Measurements from ENCODE around the gene CCNO. TPM values are rescaled to one million over a fixed set of nuclear protein-coding genes. Genes with fewer than 3 reads are reported as not detected.

CCNO gene
- total RNA-seq, 1 donor from 2014 or later = 2.2 TPM

DNA sequence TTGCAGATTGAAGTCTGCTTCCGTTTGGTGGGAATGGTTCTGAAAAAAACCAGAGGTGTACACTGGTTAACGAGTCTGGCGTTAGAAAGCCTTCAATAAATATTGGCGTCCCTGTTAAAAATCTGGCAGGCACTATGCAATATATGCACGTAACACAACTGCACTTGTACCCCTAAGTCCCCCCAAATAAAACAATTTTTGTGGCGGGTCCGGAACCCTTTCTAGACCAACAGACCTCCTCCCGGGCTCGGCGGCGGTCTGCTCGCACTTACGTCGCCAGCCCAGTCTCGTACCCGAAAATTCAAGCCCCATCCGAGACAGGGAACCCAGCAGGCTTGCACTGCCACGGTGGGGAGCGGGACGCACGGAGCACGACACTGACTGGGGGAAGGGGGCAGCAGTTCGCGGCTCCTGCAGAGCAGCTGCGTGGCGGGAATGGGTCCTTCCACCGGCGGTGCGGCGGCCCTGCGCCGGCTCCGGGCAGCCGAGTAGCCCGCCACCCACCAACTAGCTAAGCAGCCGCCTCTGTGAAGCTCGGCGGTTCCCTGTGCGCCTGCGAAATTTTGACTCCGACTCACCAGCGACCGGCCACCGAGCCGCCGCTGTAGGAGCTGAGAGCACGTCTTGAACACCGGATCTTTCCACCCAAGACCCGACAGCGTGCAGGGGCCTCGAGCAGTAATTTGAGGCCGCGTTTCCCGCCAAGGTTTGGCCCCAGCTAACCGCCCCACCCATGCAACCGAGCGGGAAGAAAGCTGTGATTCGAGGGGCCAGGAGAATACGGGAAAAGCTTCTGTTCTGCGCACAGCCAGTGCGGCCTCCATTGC lies 10.2 kb downstream of the CCNO start:
- ATAC-seq = no peak

GRCh38 chr5:55222092-55222984 lies 11.1 kb downstream of the CCNO start:
- ATAC-seq = no peak

DNA sequence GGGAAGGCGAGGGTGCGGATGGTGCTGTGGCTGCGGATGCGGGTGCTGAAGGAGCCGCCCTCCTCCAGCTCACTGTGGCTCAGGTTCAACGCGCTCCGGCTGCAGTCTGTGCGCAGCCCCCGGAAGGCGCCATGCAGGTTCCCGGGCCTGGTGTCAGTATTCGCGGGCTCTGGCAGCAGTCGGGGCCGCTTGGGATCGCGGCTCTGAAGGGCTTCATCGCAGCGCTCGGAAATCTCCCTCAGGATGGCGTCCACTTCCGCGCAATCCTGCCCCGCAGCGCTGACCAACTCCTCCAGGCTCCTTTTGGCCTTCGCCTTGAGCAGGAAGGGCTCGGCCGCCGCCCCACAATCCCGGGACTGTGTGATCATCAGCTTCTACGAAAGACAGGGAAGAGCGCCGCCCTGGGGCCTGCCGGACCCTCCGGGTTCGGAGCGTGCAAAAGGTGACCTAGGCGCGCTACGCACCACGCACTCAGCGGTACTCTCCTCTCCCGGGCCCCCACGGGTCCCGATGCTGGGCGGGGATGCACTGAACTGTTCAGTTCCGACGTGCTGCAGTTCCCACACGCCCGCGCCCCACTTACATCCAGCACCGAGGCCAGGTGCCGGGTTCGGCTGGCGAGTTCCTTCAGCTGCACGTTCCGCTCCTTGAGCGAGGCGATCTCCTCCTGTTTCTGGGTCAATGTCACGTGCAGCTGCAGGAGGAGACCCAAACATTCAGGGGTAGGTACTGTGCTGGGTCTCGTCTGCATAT lies 12.8 kb downstream of the CCNO start:
- peak; percentile 7 for ATAC-seq

- no peak for ATAC-seq
These were observed 13.6 kb downstream of the CCNO start for GRCh38 chr5:55219770-55220169.

GRCh38 chr5:55218967-55219366 lies 14.4 kb downstream of the CCNO start:
- ATAC-seq = peak; percentile 71

- no peak for ATAC-seq
These were observed 22.1 kb downstream of the CCNO start for GRCh38 chr5:55211184-55211874.

DNA sequence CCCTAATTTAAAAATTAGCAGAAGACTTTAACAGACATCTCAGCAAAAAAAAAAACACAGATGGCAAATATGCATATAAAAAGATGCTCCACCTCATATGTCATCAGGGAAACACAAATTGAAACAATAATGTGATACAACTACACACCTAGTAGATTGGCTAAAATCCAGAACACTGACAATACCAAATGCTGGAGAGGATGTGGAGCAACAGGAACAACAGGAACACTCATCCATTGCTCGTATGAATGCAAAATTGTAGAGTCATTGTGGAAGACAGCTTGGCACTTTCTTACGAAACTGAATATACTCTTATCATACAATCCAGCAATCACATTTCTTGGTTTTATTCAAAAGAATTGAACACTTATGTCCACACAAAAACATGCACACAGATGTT lies 28.4 kb downstream of the CCNO start:
- ATAC-seq = peak; percentile 71

- no peak for ATAC-seq
These were observed 42.2 kb downstream of the CCNO start for GRCh38 chr5:55191165-55191564.

DNA sequence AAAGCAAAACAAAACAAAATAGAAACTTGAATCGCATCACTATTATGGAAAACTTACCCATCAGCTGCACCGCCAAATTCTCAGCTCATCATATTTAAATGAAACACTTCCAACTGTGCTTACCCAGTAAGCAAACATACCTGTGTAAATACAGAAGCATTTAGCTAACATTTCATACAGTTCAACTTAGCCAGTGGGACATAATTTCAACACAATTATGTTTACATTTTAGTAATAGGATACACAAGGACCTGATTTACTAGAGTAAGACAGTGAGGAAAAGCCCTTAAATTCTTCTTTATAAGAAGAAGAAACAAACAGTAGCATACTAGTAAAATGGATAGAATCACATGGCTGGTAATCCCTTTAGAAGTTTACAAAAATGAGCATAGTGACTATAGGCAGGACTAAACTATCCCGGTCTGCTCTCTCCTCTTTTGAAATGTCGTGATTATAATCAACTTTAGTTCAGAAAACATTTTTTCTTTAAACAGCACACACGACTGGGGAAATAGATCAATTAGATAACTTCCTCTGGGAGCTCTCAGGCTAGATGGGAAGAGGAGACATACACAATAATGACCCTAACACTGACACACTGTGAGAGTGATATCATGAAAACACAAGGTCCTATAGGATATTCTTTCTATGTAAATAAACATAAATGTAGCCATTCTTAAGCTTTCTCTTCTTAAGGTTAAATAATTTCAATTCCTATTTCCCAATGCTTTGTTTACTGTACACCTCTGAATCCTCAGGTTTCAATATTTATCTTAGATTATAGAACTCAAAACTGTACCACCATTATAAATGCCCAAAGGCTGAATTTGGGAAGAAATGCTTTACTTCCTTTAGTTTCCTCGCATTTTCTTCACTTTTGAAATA lies 44.5 kb downstream of the CCNO start:
- no peak for ATAC-seq

DNA sequence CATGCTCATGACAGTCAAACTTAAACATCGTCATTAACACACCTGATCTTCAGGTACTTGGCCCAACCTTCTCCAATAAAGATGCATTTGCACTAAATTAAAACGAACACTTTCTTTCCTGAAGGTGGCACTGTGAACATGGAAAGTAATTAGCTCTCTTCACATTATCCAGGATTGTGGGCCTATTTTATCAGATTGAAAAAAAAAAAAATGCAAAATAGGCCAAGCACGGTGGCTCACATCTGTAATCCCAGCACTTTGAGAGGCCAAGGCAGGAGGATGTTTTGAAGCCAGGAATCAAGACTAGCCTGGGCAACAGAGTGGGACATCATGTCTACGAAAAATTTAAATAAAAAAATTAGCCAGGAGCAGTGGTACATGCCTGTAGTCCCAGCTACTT lies 46.0 kb downstream of the CCNO start:
- peak; percentile 33 for ATAC-seq

Other genes starting within 250 kb of the CCNO start
- not detected for gene ESM1, start 248.0 kb downstream of the CCNO start, total RNA-seq
- not detected for gene GZMK, start 209.4 kb downstream of the CCNO start, total RNA-seq
- 0.36 TPM for gene GZMA, start 131.0 kb downstream of the CCNO start, total RNA-seq
- gene GPX8, start 73.4 kb downstream of the CCNO start, total RNA-seq = 6.3 TPM
- not detected for gene CDC20B, start 60.4 kb downstream of the CCNO start, total RNA-seq
- 0.20 TPM for gene MCIDAS, start 6.3 kb downstream of the CCNO start, total RNA-seq
- gene DHX29, start 74.1 kb upstream of the CCNO start, total RNA-seq = 18.2 TPM
- 42.2 TPM for gene MTREX, start 74.4 kb upstream of the CCNO start, total RNA-seq

Data from esophagus mucosa (tissue), 1 donor.